OCI-LY3 (cell line): Measurements from ENCODE around the gene SOWAHC.
"Not testable (repeated sequence)": the region's sequence is repeated elsewhere in the genome, so short reads cannot be mapped to it uniquely, and the experiment has no call there.

Experiments used
- H2AFZ ChIP-seq: fragments of 200-600, 300-600 bp; shearing (Covaris generic); 2 replicates; pipeline ENCODE4 v1.6.0; 2014; ENCODE audit warnings: antibody characterized with exemption, low read depth, low read length
- H3K27ac ChIP-seq: fragments of 200-600, 300-600 bp; sonication (generic); 2 replicates; pipeline ENCODE4 v1.5.1; 2014; ENCODE audit warnings: mild to moderate bottlenecking, low read length, moderate library complexity, mixed read lengths
- H3K27me3 ChIP-seq: fragments of 200-600, 300-600 bp; sonication (generic); 2 replicates; pipeline ENCODE4 v1.6.1; 2014; ENCODE audit warnings: low read depth, low read length, mixed read lengths
- H3K36me3 ChIP-seq: fragments of 200-600, 300-600 bp; sonication (generic); replicated peaks from 2 replicates; pipeline ENCODE3; 2014; ENCODE audit warnings: low read depth, low read length, mixed read lengths
- H3K4me1 ChIP-seq: fragments of 300-600, 200-600 bp; sonication (generic); 2 replicates; pipeline ENCODE4 v1.6.1; 2014; ENCODE audit warnings: low read length, mixed read lengths
- H3K4me2 ChIP-seq: fragments of 200-600, 300-600 bp; sonication (generic); 2 replicates; pipeline ENCODE4 v1.6.1; 2014; ENCODE audit warnings: low read length, mixed read lengths
- H3K4me3 ChIP-seq: fragments of 300-600, 200-600 bp; sonication (generic); 2 replicates; pipeline ENCODE4 v1.5.1; 2014; ENCODE audit warnings: antibody characterized with exemption, mild to moderate bottlenecking, low read length, moderate library complexity
- H3K79me2 ChIP-seq: fragments of 300-600, 200-600 bp; shearing (Covaris generic); 2 replicates; pipeline ENCODE4 v1.6.1; 2014; ENCODE audit warnings: mild to moderate bottlenecking, low read length, mixed read lengths
- H3K9ac ChIP-seq: fragments of 300-600, 200-600 bp; shearing (Covaris generic); 2 replicates; pipeline ENCODE4 v1.6.0; 2014; ENCODE audit warnings: mild to moderate bottlenecking, low read length, moderate library complexity
- H3K9me3 ChIP-seq: fragments of 200-600, 300-600 bp; shearing (Covaris generic); 2 replicates; pipeline ENCODE4 v1.6.1; 2014; ENCODE audit warnings: low read length, mixed read lengths; ENCODE audit not compliant: insufficient read depth
- H4K20me1 ChIP-seq: fragments of 200-600, 300-600 bp; sonication (generic); 2 replicates; pipeline ENCODE4 v1.6.1; 2016; ENCODE audit warnings: low read length, mixed read lengths; ENCODE audit not compliant: insufficient read depth
- CTCF ChIP-seq: fragments of 200-600, 300-600 bp; sonication (generic); IDR thresholded peaks from 2 replicates; pipeline ENCODE4 v1.5.1; 2014; ENCODE audit warnings: antibody characterized with exemption, low read length, low read depth
- EZH2phosphoT487 ChIP-seq: fragments of 200-600 bp; shearing (Covaris generic); IDR thresholded peaks from 2 replicates; pipeline ENCODE4 v1.6.1; 2018; ENCODE audit warnings: antibody characterized with exemption, mixed run types, low read depth

SOWAHC gene

GRCh38 chr2:109635426-109636304, 21.5 kb downstream of the SOWAHC start:
- Histone ChIP-seq H3K79me2 (no peaks in the 10 kb centered on the region), H3K9me3 (no peaks in the 10 kb centered on the region), H3K27me3 (no peaks in the 10 kb centered on the region), H3K4me3 (no peak overlapping the region), H3K9ac (no peak overlapping the region), H3K4me1 (peaks cover 15% of the 10 kb centered on the region), H3K4me2 (no peak overlapping the region), H4K20me1 (no peaks in the 10 kb centered on the region), H3K36me3 (no peaks in the 10 kb centered on the region), H2AFZ (0 out of 2 replicates have a peak overlapping the region, but pooled peaks have one; percentile 33), H3K27ac (no peak overlapping the region)
- TF ChIP-seq CTCF (no peak), EZH2phosphoT487 (no peak)

- Histone ChIP-seq H3K4me2 (no peak overlapping the region), H3K79me2 (no peaks in the 10 kb centered on the region), H3K9ac (no peak overlapping the region), H3K4me3 (no peak overlapping the region), H3K27ac (no peak overlapping the region), H2AFZ (no peak overlapping the region), H3K4me1 (peaks cover 15% of the 10 kb centered on the region), H3K9me3 (no peaks in the 10 kb centered on the region), H3K36me3 (no peaks in the 10 kb centered on the region), H4K20me1 (no peaks in the 10 kb centered on the region), H3K27me3 (no peaks in the 10 kb centered on the region)
- TF ChIP-seq EZH2phosphoT487: no peak
Observed at GRCh38 chr2:109636317-109636716, 22.2 kb downstream of the SOWAHC start.

GRCh38 chr2:109637749-109638570, 23.8 kb downstream of the SOWAHC start:
- 0 out of 2 replicates have a peak overlapping the region, but pooled peaks have one; percentile 7 for H3K27ac ChIP-seq
- H3K36me3 ChIP-seq: no peaks in the 10 kb centered on the region
- H3K9me3 ChIP-seq: no peaks in the 10 kb centered on the region
- H3K4me1 ChIP-seq: peaks cover 15% of the 10 kb centered on the region
- peak overlapping the region; percentile 80; the same call in 1 of the 2 replicates for H2AFZ ChIP-seq
- H3K27me3 ChIP-seq: no peaks in the 10 kb centered on the region
- no peaks in the 10 kb centered on the region for H4K20me1 ChIP-seq
- no peaks in the 10 kb centered on the region for H3K79me2 ChIP-seq
- peak overlapping the region; percentile 74 for H3K4me2 ChIP-seq
- TF ChIP-seq EZH2phosphoT487 (no peak), CTCF (no peak)
- peak overlapping the region; percentile 39 for H3K4me3 ChIP-seq
- H3K9ac ChIP-seq: no peak overlapping the region

- no peaks in the 10 kb centered on the region for H3K79me2 ChIP-seq
- peaks cover 15% of the 10 kb centered on the region for H3K4me1 ChIP-seq
- H2AFZ ChIP-seq: no peak overlapping the region
- H3K9ac ChIP-seq: no peak overlapping the region
- H3K4me3 ChIP-seq: no peak overlapping the region
- no peaks in the 10 kb centered on the region for H3K9me3 ChIP-seq
- no peaks in the 10 kb centered on the region for H3K36me3 ChIP-seq
- no peak for TF ChIP-seq EZH2phosphoT487
- no peak for TF ChIP-seq CTCF
- no peaks in the 10 kb centered on the region for H4K20me1 ChIP-seq
- 0 out of 2 replicates have a peak overlapping the region, but pooled peaks have one; percentile 7 for H3K27ac ChIP-seq
- H3K27me3 ChIP-seq: no peaks in the 10 kb centered on the region
- H3K4me2 ChIP-seq: peak overlapping the region; percentile 74
Observed at GRCh38 chr2:109638795-109639194, 24.6 kb downstream of the SOWAHC start.

GRCh38 chr2:109640000-109640399, 25.8 kb downstream of the SOWAHC start:
- not testable (repeated sequence) for H4K20me1 ChIP-seq, H3K4me2 ChIP-seq, H3K36me3 ChIP-seq, H3K9ac ChIP-seq, H3K79me2 ChIP-seq, H3K27ac ChIP-seq, H3K4me3 ChIP-seq, H3K27me3 ChIP-seq, H2AFZ ChIP-seq, H3K9me3 ChIP-seq
- H3K4me1 ChIP-seq: peaks cover 15% of the 10 kb centered on the region
